HG03045 (cell line): Measurements from ENCODE around the gene LRBA.
"Not testable (repeated sequence)": the region's sequence is repeated elsewhere in the genome, so short reads cannot be mapped to it uniquely, and the experiment has no call there.

Source experiments
- ATAC-seq: cut with Tn5 transposase; IDR thresholded peaks from one replicate; pipeline ENCODE4 v1.9.1; 2021; ENCODE audit warnings: mild to moderate bottlenecking, moderate library complexity; ENCODE audit not compliant: unreplicated experiment

Gene LRBA

DNA sequence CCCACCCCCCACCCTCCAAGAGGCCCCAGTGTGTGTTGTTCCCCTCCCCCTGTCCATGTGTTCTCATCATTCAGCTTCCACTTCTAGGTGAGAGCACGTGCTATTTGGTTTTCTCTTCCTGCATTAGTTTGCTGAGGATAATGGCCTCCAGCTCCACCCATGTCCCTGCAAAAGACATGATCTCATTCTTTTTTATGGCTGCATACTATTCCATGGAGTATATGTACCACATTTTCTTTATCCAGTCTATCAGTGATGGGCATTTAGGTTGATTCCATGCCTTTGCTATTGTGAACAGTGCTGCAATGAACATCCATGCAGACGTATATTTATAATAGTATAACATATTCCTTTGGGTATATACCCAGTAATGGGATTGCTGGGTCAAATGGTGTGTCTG, 628.7 kb downstream of the LRBA start:
- ATAC-seq = not testable (repeated sequence)

DNA sequence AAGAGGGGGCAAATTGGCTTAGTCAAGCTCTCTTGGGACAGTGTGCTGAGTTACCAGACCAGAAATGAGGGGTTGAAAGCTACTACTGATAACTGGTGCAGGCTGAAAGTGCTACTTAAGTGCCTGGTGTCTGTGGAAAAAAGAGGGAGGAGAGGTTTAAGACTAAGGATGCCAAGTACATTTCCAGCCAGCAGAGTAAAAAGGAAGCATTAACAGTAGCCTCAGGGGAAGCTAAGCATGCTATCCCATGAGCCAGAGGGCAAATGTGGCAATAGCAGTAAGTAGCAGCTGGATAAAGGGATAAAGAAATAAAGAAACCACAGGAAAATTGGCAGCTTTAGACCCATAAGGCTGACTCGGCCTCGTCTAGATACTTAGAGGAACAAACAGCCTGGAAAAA, 629.5 kb downstream of the LRBA start:
- no peak for ATAC-seq

DNA sequence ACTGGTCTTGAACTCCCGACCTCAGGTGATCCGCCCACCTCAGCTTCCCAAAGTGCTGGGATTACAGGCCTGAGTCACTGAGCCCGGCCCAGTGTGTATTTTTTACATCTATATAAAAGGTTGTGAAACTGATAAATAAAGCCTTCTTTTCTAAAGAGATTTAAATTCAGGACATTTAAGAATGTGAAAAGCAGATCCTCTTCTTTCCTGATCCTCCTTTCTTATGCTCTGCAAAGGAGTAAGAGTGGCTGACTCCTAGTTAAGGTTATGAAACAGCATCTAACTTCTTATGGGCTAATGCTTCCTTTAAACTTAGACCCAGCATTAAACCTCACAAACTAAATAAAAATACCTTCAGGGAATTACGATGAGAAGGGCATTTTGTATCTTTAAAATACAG, 630.8 kb downstream of the LRBA start:
- ATAC-seq = no peak

DNA sequence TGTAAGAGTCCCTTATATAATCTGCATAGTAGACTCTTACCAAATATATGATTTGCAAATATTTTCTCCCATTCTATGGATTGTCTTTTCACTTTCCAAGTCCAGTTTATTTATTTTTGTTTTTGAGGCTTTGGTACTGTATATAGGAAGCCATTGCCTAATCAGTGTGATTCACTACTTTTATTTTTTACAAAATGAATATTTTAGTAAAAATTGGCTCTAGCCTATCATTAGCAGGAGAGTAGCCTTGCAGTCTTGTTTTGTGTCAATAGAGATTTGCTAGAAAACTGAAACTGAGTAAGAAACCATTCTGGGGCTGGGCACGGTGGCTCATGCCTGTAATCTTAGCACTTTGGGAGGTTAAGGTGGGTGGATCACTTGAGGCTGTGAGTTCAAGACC, 633.1 kb downstream of the LRBA start:
- ATAC-seq = no peak

DNA sequence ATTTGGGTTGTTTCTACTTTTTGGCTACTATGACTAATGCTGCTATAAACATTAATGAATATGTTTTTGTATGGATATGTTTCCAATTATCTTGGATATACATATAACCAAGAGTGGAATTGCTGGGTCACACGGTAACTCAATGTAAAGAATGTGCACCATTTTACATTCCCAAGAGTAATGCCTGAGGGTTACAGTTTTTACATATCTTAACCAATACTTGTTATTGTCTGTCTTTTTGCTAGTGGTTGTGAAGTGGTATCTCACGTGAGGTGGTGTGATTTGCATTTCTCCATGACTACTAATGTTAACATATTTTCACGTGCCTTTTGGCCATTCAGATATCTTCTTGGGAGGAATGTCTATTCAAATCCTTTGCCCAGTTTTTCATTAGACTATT, 633.5 kb downstream of the LRBA start:
- no peak for ATAC-seq

DNA sequence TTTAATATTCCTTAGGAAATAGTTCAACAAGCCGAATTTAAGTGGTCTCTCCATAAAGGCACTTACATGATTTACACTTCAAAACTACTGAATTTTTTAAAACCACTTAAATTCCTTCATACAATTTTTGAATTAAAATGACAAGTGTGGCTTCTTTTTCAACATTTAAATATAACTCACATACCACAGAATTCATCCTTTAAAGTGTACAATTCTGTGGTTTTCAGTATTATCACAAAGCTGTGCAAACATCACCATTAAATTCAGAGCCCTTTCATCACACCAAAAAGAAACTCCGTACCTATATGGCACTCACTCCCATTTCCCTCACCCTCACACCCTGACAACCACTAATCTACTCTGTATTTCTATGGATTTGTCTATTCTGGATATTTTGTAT, 634.0 kb downstream of the LRBA start:
- no peak for ATAC-seq

DNA sequence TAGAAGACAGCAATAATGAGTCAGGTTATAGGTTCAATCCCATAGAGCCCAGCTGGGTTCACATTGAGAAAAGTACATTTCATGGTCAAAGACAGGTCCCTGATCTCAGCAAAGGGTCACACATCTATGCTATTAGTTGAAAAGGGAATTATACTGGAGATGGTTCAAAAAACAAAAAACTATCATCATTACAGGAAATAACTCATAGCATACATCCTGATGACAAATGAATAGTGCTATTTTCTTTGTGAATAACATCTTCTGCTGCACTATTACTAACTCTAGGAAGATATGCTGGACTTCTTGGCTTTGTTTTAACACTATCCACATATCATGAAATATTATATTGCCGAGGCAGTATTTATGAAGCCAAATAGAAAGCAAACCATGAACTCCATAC, 635.6 kb downstream of the LRBA start:
- no peak for ATAC-seq

DNA sequence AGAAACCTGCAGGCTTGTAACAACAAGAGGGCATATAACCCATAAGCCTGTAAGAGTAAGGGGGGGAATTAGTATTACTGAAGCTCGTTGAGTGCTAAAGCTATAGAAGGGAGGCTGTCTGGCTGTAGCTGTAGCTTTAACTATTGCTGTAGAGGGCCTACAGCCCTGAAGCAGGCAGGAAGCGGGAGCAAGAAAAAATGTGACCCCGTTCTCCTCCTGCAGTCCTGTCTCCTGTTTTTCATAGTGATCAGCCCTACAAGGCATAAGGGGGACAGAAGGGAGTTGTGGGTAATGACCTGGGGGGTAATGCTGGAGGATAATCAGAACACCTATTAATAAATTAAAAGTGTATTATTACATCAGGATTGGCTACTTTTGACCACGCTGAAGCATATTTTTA, 640.1 kb downstream of the LRBA start:
- ATAC-seq = no peak

DNA sequence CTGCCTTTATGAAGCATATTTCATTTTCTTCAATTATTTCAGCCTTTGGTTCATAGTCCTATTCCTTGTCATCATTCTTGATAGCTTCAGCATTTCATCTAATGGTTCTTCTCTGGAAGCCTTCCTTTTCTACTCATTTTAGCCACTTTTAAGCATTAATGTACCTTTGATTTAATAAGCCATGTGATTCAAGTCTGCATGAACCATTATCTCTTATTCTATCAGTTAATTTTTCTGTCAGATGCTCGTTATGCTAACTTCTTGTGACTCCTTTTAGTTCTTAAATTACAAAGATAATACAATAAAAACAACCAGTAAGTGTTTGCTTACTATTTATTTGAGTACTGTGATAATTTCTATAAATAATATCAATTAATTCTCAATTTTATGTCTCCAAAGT, 643.2 kb downstream of the LRBA start:
- ATAC-seq = no peak

DNA sequence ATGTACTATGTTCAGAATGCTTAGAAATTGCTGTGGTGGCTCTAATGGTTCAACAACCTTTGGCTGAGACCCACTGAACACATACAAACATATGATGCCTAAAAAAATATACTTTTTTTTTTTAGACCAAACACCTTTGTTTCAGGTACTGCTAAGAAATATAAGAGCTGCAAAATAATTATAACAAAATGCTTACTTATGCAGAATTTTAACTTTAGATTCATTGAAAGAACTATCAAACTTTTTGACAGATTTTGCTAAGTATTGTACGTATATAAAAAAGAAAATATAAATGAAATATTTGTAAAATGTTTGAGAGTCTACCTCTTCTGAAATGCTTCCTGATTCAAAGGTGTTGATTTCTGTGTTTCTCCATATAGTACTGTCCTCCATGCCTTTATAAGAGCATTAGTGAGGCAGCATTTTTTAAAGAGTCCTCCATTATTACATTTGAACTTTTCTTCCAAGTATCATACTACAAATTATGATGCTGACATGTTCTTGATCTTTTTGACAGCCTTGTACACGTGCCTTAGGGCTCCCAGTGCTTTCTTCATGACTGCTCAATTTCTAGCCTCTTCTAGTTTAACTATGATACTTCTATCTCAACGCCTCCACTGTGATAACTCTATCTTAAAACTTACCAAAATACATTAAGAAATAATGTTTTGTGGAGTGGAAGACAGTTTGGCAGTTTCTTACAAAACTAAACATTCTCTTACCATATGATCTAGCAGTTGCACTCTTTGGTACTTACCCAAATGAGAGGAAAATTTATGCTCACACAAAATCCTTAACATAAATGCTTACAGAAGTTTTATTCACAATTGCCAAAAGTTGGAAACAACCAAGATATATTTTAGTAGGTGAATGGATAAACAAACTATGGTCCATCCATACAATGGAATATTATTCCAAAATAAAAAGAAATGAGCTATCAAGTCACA, 645.4 kb downstream of the LRBA start:
- ATAC-seq = no peak

DNA sequence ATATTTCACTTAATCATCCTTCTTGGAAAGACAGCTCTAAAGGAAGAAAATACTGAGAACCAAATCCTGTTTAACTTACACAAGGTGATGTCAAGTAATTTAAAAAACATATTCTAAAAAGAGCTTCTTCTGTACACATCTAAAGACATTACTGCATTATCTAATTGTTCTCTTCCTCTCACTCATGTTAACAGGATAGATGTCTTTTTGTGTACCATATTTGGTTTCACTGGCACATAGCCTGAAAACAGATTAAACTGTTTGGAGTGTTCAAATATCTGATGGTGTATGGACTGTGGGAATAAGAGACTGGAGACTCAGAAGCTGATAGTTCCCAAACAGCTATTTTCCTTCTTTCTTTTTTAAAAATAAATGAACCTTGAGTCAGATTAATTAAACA, 646.4 kb downstream of the LRBA start:
- no peak for ATAC-seq

DNA sequence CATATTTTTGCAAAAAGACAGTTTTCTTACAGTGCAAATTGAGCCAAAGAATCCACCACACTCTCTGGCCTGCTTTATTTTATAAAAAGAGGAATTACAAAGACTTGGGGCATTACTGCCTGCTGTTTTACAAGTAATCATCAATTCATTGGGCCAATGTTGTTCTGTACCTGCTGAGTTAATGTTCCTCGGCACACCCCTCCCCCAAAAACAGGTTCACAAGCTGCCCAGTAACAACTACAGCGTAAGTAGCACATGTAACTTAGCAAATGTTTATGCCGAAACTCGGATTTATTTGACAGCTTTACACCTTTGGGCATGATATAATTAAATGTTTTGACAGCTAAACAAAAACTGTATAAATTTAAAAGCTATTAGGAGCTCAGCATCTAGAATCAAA, 647.8 kb downstream of the LRBA start:
- ATAC-seq = no peak

DNA sequence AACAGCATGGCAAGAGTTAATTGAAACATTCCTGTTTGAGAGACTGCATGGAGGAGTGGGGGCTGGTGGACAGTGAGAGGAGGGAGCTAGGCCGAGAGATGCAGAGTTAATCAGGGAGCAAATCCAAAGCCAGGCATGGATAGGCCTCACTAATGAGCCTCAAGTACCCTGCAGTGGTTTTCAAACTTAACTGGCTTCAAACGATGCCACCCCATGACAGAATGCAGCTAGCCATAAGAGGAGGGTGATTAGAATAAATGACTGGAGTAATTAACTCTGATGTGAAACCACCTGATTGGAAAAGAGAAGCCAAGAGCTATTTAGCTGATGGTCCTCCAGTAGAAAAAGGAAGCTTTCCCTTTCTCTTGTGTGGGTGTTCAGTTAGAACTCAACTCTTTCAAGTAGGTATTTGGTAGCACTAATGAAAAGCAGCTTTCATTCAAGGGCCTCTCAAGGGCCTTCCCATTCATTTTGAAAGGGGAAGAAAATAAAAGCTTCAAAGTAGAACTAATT, 648.5 kb downstream of the LRBA start:
- peak; percentile 72 for ATAC-seq

DNA sequence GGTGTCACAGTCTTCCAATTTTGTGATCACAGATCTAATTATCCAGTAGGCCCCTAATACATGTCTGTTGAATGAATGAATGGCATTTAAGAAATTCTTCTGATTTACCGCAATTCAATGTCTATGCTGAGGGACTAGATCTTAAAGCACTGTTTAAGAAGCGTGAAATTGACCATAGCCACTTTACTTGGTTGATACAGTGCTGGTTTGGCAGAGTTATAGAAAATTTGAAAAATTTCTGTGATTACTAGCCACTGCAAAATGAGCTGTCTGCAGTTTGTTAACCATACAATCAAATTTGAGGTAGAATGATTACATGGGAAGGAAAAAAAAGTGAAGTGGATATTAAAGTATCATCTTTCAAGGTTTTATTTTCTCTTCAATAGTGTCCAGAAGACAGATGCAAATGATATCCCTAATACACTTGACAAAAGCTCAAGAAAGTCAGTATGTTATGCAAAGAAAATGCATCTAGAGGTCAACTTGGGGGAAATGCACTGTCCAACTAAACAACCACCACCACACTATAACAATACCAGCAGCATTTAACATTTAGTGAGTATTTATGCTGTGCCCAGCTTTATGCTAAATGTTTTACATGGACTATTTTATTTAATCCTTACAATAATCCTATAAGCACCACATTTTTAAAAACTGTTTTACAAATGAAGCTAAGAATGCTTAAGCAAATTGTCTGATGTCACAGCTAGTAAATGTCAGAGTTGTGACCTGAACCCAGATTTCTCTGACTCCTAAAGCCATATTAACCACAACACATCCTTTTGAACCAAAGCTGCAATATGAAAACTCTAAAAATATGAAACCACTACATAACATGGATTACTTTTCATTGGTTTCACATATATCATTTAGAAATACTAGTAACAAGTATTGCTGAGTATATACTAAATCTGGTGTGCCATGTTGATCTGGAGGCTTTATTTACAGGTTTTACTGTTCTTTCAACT, 651.1 kb downstream of the LRBA start:
- no peak for ATAC-seq

DNA sequence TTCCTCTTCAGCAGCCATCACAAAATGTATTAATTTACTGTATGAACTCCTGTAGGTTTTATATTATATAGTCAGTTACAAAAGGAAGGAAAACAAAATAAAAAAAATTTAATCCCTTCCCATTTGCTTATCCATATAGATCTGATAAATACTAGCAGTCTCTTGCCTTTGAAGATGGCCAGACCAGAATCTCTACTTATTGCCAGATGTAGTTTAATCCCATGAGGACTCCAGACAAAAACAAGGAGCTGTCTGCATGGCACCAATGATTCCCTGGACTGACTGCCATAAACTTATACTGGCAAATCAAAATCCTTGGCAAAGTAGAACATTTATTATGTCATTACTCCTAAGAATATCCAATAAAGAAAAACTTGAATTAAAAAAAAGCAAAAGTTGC, 656.4 kb downstream of the LRBA start:
- ATAC-seq = no peak

DNA sequence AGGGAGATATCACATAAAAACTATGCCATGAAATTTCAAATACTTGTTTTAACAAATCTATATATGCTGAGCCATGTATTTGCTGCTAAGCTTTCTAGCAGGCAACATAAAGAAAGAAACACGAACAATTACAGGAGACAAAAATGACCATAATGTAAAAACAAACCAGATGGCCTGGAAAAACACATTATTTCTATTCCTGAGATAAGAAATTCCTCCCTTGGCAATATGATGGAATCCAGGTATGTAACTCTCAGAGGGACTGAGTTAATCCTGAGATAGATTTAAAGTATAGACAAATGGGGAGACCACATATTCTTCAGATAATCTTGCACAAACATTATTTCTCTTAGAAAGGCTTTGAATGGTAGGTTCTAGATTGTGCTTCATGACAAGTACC, 657.3 kb downstream of the LRBA start:
- ATAC-seq = no peak

DNA sequence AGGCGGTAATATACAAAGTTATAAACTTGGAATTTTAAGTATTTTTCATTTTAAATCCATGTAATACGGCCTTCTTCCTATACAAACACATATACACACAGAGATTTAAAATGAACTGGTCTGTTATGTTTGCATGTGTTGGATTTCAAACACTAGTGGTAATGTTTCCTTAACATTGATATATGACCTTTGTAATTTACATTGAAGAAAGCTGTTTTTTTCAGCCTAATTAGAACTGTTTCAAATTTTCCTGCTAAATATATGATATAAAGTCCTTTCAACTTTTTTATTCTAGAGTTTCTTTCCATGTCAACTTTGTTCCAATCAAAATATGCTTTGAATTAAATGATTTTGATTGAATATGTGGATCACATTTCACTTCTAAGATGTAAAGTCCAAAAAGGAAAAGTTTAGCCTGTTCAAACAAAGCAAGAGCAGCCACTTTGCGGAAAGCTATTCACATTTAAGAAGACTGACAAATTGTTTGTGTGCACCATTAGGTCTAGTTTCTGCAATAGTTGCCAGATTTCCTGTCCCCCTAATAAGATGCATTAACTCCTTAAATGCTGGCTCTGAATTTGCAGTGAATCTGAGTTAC, 659.1 kb downstream of the LRBA start:
- ATAC-seq = no peak

DNA sequence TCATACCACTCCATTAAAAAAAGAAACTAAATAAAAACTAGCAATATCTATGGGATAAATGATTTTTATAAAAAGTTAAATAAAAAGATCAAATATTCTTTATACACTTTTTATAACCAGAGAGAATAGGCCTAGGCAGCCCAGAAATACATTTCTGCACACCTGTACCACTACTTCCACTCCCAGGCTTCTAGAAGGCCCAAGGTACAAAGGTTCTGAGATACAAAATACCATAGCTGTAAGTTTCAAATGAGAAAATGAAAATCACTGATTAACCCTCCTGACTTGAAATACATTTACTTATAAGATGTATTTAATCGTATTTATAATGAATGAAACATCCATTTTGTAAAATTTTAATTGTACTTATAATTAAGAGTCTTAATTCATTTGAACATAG, 659.7 kb downstream of the LRBA start:
- no peak for ATAC-seq

DNA sequence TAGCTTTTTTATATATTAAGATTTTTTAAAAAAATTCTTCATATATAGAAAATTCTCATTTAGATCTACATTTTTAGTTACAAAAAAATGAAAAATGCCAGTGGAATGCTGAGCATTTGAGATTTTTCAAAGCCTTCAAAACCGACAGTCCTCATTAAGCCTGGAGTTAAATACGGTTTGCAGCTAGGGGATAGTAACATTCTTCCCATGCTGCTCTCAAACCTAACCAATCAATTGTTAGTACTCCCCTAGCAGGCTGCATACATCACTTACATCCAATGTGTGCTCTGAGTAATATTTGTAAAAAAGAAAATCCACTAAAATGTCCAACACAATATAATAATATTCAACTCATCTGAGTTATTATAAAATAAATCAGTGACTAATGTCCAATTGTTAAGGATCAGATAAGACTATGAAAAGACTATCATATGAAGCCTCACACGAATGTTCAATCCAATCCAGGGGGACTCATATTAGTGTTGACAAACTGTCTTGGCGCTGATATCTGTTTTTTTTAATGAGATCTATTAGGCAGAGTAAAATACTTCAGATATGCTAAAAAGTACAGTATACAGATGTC, 660.8 kb downstream of the LRBA start:
- no peak for ATAC-seq

DNA sequence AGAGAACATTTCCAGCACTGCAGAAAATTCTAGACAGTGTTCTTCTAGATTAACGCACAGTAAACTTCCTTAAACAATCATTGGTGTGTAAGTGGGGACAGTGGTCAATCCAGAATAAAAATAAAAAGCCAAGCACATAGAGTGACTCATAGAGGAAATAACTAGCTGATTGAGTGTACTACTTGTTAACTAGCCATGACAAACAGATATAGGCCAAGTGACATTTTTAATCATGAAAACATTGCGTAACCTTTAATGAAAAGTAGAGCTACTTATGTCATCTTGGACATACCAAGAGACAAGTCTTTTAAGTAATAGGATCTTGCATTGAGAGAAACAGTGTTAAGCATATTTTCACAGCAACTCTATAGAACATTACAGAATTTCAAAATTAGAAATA, 667.0 kb downstream of the LRBA start:
- no peak for ATAC-seq

DNA sequence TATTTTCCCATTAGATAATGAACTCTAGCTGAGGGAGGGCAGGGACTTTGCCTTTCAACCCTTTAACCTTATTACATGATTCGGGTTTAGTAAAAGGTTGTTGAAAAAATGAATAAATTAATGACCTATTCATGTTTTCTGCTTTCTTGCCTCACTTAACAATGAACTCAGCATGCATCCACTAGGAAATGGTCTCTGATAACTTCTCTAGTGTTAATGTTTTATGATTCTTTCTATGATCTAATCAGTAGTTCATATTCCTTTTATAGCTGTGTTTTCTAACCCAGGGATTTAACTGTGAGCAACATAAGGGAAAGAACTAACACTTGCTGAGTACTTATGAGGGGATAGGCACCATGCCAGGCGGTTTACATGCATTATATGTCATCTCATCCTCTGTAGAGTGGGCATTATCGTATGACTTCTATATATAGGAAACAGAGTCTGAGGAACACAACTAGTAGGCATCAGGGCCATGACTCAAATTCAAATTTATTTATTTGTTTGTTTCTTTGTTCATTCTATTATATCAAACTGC, 669.8 kb downstream of the LRBA start:
- no peak for ATAC-seq
